ENCODE results near the gene PXDN. TPM values are rescaled to one million over a fixed set of nuclear protein-coding genes. Genes with fewer than 3 reads are reported as not detected.

Gene PXDN
- total and polyA plus RNA-seq, 2 of the 4 experiments (the other 2 are of a cell fraction), result 153 to 332 TPM

DNA sequence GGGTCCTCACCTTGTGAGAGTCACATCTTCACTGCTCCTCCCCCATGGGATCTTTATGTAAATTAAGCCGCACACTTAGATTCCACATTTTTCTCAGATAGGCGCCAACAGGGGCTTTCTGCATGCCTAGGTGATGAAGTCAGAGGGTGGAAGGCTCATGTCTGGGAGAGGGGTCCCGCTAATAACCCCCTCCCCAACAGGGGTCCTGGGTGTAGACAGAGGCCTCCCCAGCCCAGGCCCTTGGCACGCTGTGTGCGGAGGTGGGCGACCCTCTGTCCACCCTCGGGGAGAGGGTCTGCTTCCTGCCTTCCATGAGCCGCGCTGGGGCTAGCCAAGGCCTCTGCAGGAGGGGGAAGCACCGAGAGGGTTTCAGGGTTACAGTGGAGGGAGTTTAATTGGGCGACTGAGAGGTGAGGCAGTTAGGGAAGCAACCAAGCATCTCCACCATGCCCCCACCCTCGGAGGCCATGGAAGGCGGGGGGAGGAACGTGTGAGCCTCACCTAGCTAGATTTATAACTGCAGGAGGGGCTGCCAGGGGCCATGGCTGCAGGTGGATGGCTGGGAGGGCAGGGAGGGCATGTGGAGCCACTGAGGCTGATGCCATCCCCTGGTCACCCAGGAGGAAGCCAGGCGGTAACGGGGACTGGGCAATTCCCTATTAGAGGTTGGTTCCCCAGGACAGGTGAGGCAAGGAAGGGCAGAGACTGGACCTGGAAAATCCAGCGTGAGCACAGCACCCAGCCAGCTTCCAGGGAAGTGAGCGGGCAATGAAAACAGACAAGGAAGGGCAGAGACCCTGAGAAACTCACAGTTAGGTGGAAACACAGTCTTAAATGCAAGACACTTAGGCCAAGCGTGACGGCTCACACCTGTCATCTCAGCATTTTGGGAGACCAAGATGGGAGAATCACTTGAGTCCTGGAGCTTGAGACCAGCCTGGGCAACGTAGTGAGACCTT is 7.7 kb upstream of the PXDN start:
- Histone ChIP-seq H4K8ac (ENCODE audit: low read depth in 2 of 2, low read length in 2 of 2) (no peak overlapping the region), H2AFZ (replicated peaks; ENCODE audit: low read length, poor library complexity) (peak overlapping the region; percentile 33), H2BK20ac (ENCODE audit: low read depth, low read length) (peak overlapping the region; percentile 90), H3K36me3 (ENCODE audit: control insufficient read depth, insufficient read depth, low read length) (no peaks in the 10 kb centered on the region), H2AK9ac (replicated peaks; ENCODE audit: low read depth, low read length, poor library complexity) (peak overlapping the region; percentile 70), H3K27ac (ENCODE audit: insufficient read depth, low read length) (no peak overlapping the region), H3K4me2 (ENCODE audit: low read depth, low read length) (no peak overlapping the region), H4K20me1 (ENCODE audit: insufficient read depth, low read length) (peaks cover 5% of the 10 kb centered on the region), H3K27me3 (ENCODE audit: control insufficient read depth, insufficient read depth, low read length) (no peaks in the 10 kb centered on the region), H3K23ac (ENCODE audit: low read depth, low read length) (peak overlapping the region; percentile 21; the same call in 1 of the 2 replicates), H3K14ac (replicated peaks; ENCODE audit: low read depth, low read length) (peak overlapping the region; percentile 39), H3K56ac (ENCODE audit: extremely low read depth, insufficient read depth, low read length) (no peak overlapping the region), H3K4ac (ENCODE audit: low read depth, low read length) (peak overlapping the region; percentile 76), H2BK5ac (ENCODE audit: low read depth, low read length, poor library complexity, severe bottlenecking) (no peak overlapping the region), H2AK5ac (ENCODE audit: low read depth, low read length) (peak overlapping the region; percentile 65; the same call in 1 of the 2 replicates), H2BK15ac (ENCODE audit: low read depth, low read length) (peak overlapping the region; percentile 62; the same call in 2 of the 3 replicates), H4K91ac (ENCODE audit: insufficient read depth, low read depth, low read length) (peak overlapping the region; percentile 75; the same call in 1 of the 2 replicates), H3K4me1 (ENCODE audit: control insufficient read depth, insufficient read depth, low read length) (peaks cover 23% of the 10 kb centered on the region), H4K5ac (ENCODE audit: low read depth, low read length) (no peak overlapping the region), H3K4me3 (ENCODE audit: insufficient read depth, low read depth, low read length) (no peak overlapping the region), H3K9ac (ENCODE audit: low read depth, low read length) (no peak overlapping the region), H3K79me1 (ENCODE audit: low read depth in 1 of 2, low read length in 2 of 2) (peaks cover 5 to 26% of the 10 kb centered on the region in 2 experiments; a peak in 2 of 4 replicates), H3K9me1 (ENCODE audit: insufficient read depth, low read length) (peaks cover 32% of the 10 kb centered on the region), H2BK120ac (ENCODE audit: low read depth, low read length) (peak overlapping the region; percentile 90; the same call in 1 of the 2 replicates), H3K9me3 (ENCODE audit: control insufficient read depth, insufficient read depth, low read length) (peaks cover 2% of the 10 kb centered on the region; the same call in 1 of the 2 replicates), H3K18ac (ENCODE audit: low read depth, low read length) (no peak overlapping the region)
- dilution Hi-C loops (cut with HindIII; ENCODE audit: low sequenced_read_pairs, unreplicated experiment), result no loop called here
- intact Hi-C loops (cut with micrococcal nuclease), result loop anchor here (2.0 kb wide), 2 partner anchors 65 to 197 kb away; no protein-coding TSS in a partner anchor
- no TSS peak for BruUV-seq (replicated peaks)
- ATAC-seq (ENCODE audit: low read depth) (no peak), DNase-seq (no peak)
- 96% methylated on average over 5 of the region's 21 CpGs; no CpG with 5 or more reads in 1 of the 2 experiments for WGBS, 2 experiments (ENCODE audit: extremely low coverage in 2 of 2, insufficient read length in 1 of 2)
- in situ Hi-C loops (cut with MboI; ENCODE audit: low sequenced_read_pairs), result loop anchor here (25.0 kb wide), 1 partner anchor 165 kb away; no protein-coding TSS in a partner anchor
- ChIA-PET POLR2A (ENCODE audit: unreplicated experiment) (no interaction called here), CTCF (interaction anchor here (1.0 to 1.7 kb wide), 5 partner anchors 17 to 76 kb away, joined by 3 to 7 read pairs (median 6); no protein-coding TSS in a partner anchor)
- TF ChIP-seq CHD1 (IDR thresholded peaks at IDR 0.05; ENCODE audit: low read depth, low read length) (no peak), FOS (IDR thresholded peaks at IDR 0.05; ENCODE audit: low read depth, low read length) (no peak), RCOR1 (IDR thresholded peaks at IDR 0.05; ENCODE audit: insufficient replicate concordance, low read length) (no peak), MAFK (IDR thresholded peaks at IDR 0.05; ENCODE audit: low read depth, low read length) (no peak), MAZ (IDR thresholded peaks at IDR 0.05; ENCODE audit: borderline replicate concordance, low read depth, low read length) (no peak), RAD21 (IDR thresholded peaks at IDR 0.05; ENCODE audit: low read length) (no peak), POLR2A (IDR thresholded peaks at IDR 0.05; ENCODE audit: low read depth, low read length) (no peak), NFE2L2 (IDR thresholded peaks at IDR 0.05; ENCODE audit: low read depth, low read length) (no peak), MXI1 (IDR thresholded peaks at IDR 0.05; ENCODE audit: borderline replicate concordance, low read depth, low read length) (no peak), RFX5 (IDR thresholded peaks at IDR 0.05; ENCODE audit: low read depth, low read length) (no peak)
- TF ChIP-seq, protein P1, sequence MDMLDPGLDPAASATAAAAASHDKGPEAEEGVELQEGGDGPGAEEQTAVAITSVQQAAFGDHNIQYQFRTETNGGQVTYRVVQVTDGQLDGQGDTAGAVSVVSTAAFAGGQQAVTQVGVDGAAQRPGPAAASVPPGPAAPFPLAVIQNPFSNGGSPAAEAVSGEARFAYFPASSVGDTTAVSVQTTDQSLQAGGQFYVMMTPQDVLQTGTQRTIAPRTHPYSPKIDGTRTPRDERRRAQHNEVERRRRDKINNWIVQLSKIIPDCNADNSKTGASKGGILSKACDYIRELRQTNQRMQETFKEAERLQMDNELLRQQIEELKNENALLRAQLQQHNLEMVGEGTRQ (IDR thresholded peaks at IDR 0.05; ENCODE audit: low read depth, low read length), result no peak
- TF ChIP-seq, protein P2, sequence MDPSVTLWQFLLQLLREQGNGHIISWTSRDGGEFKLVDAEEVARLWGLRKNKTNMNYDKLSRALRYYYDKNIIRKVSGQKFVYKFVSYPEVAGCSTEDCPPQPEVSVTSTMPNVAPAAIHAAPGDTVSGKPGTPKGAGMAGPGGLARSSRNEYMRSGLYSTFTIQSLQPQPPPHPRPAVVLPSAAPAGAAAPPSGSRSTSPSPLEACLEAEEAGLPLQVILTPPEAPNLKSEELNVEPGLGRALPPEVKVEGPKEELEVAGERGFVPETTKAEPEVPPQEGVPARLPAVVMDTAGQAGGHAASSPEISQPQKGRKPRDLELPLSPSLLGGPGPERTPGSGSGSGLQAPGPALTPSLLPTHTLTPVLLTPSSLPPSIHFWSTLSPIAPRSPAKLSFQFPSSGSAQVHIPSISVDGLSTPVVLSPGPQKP (IDR thresholded peaks at IDR 0.05; ENCODE audit: borderline replicate concordance, low read depth, low read length), result no peak
- TF ChIP-seq, protein P3, sequence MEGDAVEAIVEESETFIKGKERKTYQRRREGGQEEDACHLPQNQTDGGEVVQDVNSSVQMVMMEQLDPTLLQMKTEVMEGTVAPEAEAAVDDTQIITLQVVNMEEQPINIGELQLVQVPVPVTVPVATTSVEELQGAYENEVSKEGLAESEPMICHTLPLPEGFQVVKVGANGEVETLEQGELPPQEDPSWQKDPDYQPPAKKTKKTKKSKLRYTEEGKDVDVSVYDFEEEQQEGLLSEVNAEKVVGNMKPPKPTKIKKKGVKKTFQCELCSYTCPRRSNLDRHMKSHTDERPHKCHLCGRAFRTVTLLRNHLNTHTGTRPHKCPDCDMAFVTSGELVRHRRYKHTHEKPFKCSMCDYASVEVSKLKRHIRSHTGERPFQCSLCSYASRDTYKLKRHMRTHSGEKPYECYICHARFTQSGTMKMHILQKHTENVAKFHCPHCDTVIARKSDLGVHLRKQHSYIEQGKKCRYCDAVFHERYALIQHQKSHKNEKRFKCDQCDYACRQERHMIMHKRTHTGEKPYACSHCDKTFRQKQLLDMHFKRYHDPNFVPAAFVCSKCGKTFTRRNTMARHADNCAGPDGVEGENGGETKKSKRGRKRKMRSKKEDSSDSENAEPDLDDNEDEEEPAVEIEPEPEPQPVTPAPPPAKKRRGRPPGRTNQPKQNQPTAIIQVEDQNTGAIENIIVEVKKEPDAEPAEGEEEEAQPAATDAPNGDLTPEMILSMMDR (conservative IDR thresholded peaks at IDR 0.05; ENCODE audit: low read depth, low read length), result no peak
